HEK293 (cell line): Measurements from ENCODE around the gene MTX2.

Source experiments
- SALL2 ChIP-seq: fragments of 450-650 bp; formaldehyde crosslinking; IDR thresholded peaks from 2 replicates; pipeline ENCODE4 v1.5.0; 2017; ENCODE audit warnings: missing biosample characterization, mild to moderate bottlenecking, missing genetic modification characterization, borderline replicate concordance
- YY1 ChIP-seq: fragments of 450-650 bp; formaldehyde crosslinking; IDR thresholded peaks from 2 replicates; pipeline ENCODE4 v1.5.1; 2018; ENCODE audit warnings: missing biosample characterization, missing genetic modification characterization
- ZFHX2 ChIP-seq: fragments of 450-650 bp; formaldehyde crosslinking; conservative IDR thresholded peaks from 2 replicates; pipeline ENCODE4 v1.5.1; 2016; ENCODE audit warnings: missing biosample characterization, missing genetic modification characterization
- ZNF214 ChIP-seq: fragments of 450-650 bp; formaldehyde crosslinking; IDR thresholded peaks from 2 replicates; pipeline ENCODE4 v1.5.1; 2017; ENCODE audit warnings: missing biosample characterization, mild to moderate bottlenecking, missing genetic modification characterization, borderline replicate concordance
- ZNF292 ChIP-seq: fragments of 450-650 bp; formaldehyde crosslinking; IDR thresholded peaks from 2 replicates; pipeline ENCODE4 v1.5.1; 2016; ENCODE audit warnings: low read depth, missing biosample characterization, missing genetic modification characterization, borderline replicate concordance
- ZNF350 ChIP-seq: fragments of 450-650 bp; formaldehyde crosslinking; IDR thresholded peaks from 2 replicates; pipeline ENCODE4 v1.5.0; 2017; ENCODE audit warnings: missing biosample characterization, mild to moderate bottlenecking, missing genetic modification characterization
- ZNF621 ChIP-seq: fragments of 450-650 bp; formaldehyde crosslinking; IDR thresholded peaks from 2 replicates; pipeline ENCODE4 v1.5.1; 2017; ENCODE audit warnings: missing biosample characterization, missing genetic modification characterization
- ZNF626 ChIP-seq: fragments of 450-650 bp; sonication (Bioruptor Pico); formaldehyde crosslinking; IDR thresholded peaks from 2 replicates; pipeline ENCODE4 v1.5.1; 2018; ENCODE audit warnings: missing biosample characterization, missing genetic modification characterization, inconsistent platforms
- ZNF837 ChIP-seq: fragments of 450-650 bp; formaldehyde crosslinking; IDR thresholded peaks from 2 replicates; pipeline ENCODE4 v1.5.1; 2016; ENCODE audit warnings: missing biosample characterization, missing genetic modification characterization
- ZXDB ChIP-seq: fragments of 450-650 bp; formaldehyde crosslinking; IDR thresholded peaks from 2 replicates; pipeline ENCODE4 v1.5.1; 2016; ENCODE audit warnings: missing biosample characterization, missing genetic modification characterization
- TF ChIP-seq, protein P1 (sequence below): fragments of 450-650 bp; formaldehyde crosslinking; IDR thresholded peaks from 2 replicates; pipeline ENCODE4 v1.5.1; 2016; ENCODE audit warnings: missing biosample characterization, missing genetic modification characterization
- TF ChIP-seq, protein P2 (sequence below): fragments of 450-650 bp; IDR thresholded peaks from 2 replicates; pipeline ENCODE4 v1.5.1; 2018; ENCODE audit warnings: missing biosample characterization, missing genetic modification characterization
- TF ChIP-seq, protein P3 (sequence below): fragments of 450-650 bp; formaldehyde crosslinking; IDR thresholded peaks from 2 replicates; pipeline ENCODE4 v1.5.1; 2016; ENCODE audit warnings: missing biosample characterization, missing genetic modification characterization, low read depth

DNA sequence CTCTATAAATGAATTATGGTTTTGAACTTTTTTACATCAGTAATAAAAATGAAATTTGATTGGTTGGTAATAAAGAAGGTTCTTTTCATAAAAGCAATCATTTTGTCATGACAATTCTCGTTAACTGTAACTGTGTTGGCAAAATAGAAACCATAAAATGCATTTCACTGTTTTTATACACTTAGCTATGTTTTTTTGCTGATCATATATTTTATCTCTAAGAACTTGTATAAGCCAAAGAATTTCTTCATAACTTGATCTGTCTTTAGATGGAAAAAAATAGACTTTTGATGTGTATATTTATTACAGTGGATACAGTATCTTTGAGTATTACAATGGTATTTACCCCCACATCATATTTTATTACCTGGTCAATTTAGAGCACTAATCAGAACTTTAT lies 9.7 kb downstream of the MTX2 start:
- TF ChIP-seq, protein P1, sequence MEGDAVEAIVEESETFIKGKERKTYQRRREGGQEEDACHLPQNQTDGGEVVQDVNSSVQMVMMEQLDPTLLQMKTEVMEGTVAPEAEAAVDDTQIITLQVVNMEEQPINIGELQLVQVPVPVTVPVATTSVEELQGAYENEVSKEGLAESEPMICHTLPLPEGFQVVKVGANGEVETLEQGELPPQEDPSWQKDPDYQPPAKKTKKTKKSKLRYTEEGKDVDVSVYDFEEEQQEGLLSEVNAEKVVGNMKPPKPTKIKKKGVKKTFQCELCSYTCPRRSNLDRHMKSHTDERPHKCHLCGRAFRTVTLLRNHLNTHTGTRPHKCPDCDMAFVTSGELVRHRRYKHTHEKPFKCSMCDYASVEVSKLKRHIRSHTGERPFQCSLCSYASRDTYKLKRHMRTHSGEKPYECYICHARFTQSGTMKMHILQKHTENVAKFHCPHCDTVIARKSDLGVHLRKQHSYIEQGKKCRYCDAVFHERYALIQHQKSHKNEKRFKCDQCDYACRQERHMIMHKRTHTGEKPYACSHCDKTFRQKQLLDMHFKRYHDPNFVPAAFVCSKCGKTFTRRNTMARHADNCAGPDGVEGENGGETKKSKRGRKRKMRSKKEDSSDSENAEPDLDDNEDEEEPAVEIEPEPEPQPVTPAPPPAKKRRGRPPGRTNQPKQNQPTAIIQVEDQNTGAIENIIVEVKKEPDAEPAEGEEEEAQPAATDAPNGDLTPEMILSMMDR (tag by site-specific recombination): no peak
- TF ChIP-seq SALL2: no peak
- TF ChIP-seq ZNF214: no peak
- TF ChIP-seq, protein P2, sequence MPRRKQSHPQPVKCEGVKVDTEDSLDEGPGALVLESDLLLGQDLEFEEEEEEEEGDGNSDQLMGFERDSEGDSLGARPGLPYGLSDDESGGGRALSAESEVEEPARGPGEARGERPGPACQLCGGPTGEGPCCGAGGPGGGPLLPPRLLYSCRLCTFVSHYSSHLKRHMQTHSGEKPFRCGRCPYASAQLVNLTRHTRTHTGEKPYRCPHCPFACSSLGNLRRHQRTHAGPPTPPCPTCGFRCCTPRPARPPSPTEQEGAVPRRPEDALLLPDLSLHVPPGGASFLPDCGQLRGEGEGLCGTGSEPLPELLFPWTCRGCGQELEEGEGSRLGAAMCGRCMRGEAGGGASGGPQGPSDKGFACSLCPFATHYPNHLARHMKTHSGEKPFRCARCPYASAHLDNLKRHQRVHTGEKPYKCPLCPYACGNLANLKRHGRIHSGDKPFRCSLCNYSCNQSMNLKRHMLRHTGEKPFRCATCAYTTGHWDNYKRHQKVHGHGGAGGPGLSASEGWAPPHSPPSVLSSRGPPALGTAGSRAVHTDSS (tag by site-specific recombination): no peak
- TF ChIP-seq ZFHX2 (tag by site-specific recombination): no peak
- TF ChIP-seq ZNF837 (tag by site-specific recombination): no peak
- TF ChIP-seq ZNF292 (tag by site-specific recombination): no peak
- TF ChIP-seq ZNF621 (tag by site-specific recombination): no peak
- TF ChIP-seq ZNF626: no peak
- no peak for TF ChIP-seq ZXDB (tag by site-specific recombination)
- no peak for TF ChIP-seq ZNF350 (tag by site-specific recombination)
- TF ChIP-seq YY1 (tag by site-specific recombination): no peak
- TF ChIP-seq, protein P3, sequence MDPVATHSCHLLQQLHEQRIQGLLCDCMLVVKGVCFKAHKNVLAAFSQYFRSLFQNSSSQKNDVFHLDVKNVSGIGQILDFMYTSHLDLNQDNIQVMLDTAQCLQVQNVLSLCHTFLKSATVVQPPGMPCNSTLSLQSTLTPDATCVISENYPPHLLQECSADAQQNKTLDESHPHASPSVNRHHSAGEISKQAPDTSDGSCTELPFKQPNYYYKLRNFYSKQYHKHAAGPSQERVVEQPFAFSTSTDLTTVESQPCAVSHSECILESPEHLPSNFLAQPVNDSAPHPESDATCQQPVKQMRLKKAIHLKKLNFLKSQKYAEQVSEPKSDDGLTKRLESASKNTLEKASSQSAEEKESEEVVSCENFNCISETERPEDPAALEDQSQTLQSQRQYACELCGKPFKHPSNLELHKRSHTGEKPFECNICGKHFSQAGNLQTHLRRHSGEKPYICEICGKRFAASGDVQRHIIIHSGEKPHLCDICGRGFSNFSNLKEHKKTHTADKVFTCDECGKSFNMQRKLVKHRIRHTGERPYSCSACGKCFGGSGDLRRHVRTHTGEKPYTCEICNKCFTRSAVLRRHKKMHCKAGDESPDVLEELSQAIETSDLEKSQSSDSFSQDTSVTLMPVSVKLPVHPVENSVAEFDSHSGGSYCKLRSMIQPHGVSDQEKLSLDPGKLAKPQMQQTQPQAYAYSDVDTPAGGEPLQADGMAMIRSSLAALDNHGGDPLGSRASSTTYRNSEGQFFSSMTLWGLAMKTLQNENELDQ (tag by site-specific recombination): no peak
